KMS-11 (cell line): ENCODE results near the gene RAB11FIP4.

Experiments used
- H2AFZ ChIP-seq: fragments of 200-600 bp; sonication (generic); 2 replicates; pipeline ENCODE4 v1.6.1; 2016; ENCODE audit warnings: antibody characterized with exemption, mixed run types, low read depth
- H3K27ac ChIP-seq: fragments of 200-600 bp; sonication (generic); 2 replicates; pipeline ENCODE4 v1.6.1; 2016; ENCODE audit warnings: mild to moderate bottlenecking, mixed run types
- H3K27me3 ChIP-seq: fragments of 200-600 bp; sonication (generic); 2 replicates; pipeline ENCODE4 v1.6.1; 2017; ENCODE audit warnings: mild to moderate bottlenecking, low read depth, mixed run types, moderate library complexity; ENCODE audit not compliant: insufficient read depth
- H3K36me3 ChIP-seq: fragments of 200-600 bp; sonication (generic); 2 replicates; pipeline ENCODE4 v1.6.1; 2017; ENCODE audit warnings: mild to moderate bottlenecking, mixed run types; ENCODE audit not compliant: insufficient read depth
- H3K4me1 ChIP-seq: fragments of 200-600 bp; sonication (generic); 2 replicates; pipeline ENCODE4 v1.6.1; 2016; ENCODE audit warnings: mild to moderate bottlenecking, low read depth, mixed run types; ENCODE audit not compliant: poor library complexity, severe bottlenecking
- H3K4me2 ChIP-seq: fragments of 200-600 bp; sonication (generic); 2 replicates; pipeline ENCODE4 v1.7.0; 2016; ENCODE audit warnings: mild to moderate bottlenecking, mixed run types
- H3K4me3 ChIP-seq: fragments of 200-600 bp; sonication (generic); IDR thresholded peaks from 2 replicates; pipeline ENCODE4 v1.6.1; 2017; ENCODE audit warnings: low read depth, low read length, mixed read lengths; ENCODE audit not compliant: insufficient read depth
- H3K79me2 ChIP-seq: fragments of 200-600 bp; sonication (generic); 2 replicates; pipeline ENCODE4 v1.6.1; 2016; ENCODE audit warnings: low read depth, mixed run types; ENCODE audit not compliant: insufficient read depth
- H3K9ac ChIP-seq: fragments of 200-600 bp; sonication (generic); 2 replicates; pipeline ENCODE4 v1.6.1; 2016; ENCODE audit warnings: mild to moderate bottlenecking, mixed run types
- H4K20me1 ChIP-seq: fragments of 200-600 bp; sonication (generic); 2 replicates; pipeline ENCODE4 v1.6.1; 2016; ENCODE audit warnings: mild to moderate bottlenecking, mixed run types; ENCODE audit not compliant: insufficient read depth
- CTCF ChIP-seq: fragments of 200-600 bp; sonication (generic); conservative IDR thresholded peaks from 2 replicates; pipeline ENCODE4 v1.6.1; 2017; ENCODE audit warnings: low read depth, mild to moderate bottlenecking, antibody characterized with exemption, low read length, moderate library complexity, mixed read lengths

The RAB11FIP4 gene

GRCh38 chr17:31548709-31549108 lies 157.2 kb downstream of the RAB11FIP4 start:
- peak overlapping the region; percentile 90 for H3K9ac ChIP-seq
- H3K27ac ChIP-seq, result peak overlapping the region; percentile 80

GRCh38 chr17:31549121-31549524 lies 157.6 kb downstream of the RAB11FIP4 start:
- Histone ChIP-seq H3K4me2 (peak overlapping the region; percentile 70), H2AFZ (peak overlapping the region; percentile 87), H3K79me2 (no peaks in the 10 kb centered on the region), H3K27me3 (no peaks in the 10 kb centered on the region), H3K4me1 (peaks cover 8% of the 10 kb centered on the region), H3K4me3 (no peak overlapping the region), H3K27ac (peak overlapping the region; percentile 80), H3K36me3 (no peaks in the 10 kb centered on the region), H3K9ac (peak overlapping the region; percentile 90), H4K20me1 (no peaks in the 10 kb centered on the region)
- TF ChIP-seq CTCF, result no peak

More at GRCh38 chr17:31548709-31549108, 157.2 kb downstream of the RAB11FIP4 start:
- Histone ChIP-seq H4K20me1 (no peaks in the 10 kb centered on the region), H3K4me2 (peak overlapping the region; percentile 70), H3K4me3 (no peak overlapping the region), H3K79me2 (no peaks in the 10 kb centered on the region), H3K4me1 (peaks cover 8% of the 10 kb centered on the region), H3K36me3 (no peaks in the 10 kb centered on the region), H2AFZ (peak overlapping the region; percentile 87), H3K27me3 (no peaks in the 10 kb centered on the region)
- no peak for TF ChIP-seq CTCF

GRCh38 chr17:31549525-31550388 lies 158.3 kb downstream of the RAB11FIP4 start:
- peak overlapping the region; percentile 87 for H2AFZ ChIP-seq
- H3K36me3 ChIP-seq, result no peaks in the 10 kb centered on the region
- peaks cover 8% of the 10 kb centered on the region for H3K4me1 ChIP-seq
- no peaks in the 10 kb centered on the region for H3K79me2 ChIP-seq
- no peak for TF ChIP-seq CTCF
- no peaks in the 10 kb centered on the region for H3K27me3 ChIP-seq
- no peak overlapping the region for H3K4me3 ChIP-seq
- H3K27ac ChIP-seq, result peak overlapping the region; percentile 80
- no peaks in the 10 kb centered on the region for H4K20me1 ChIP-seq
- H3K4me2 ChIP-seq, result peak overlapping the region; percentile 70; the same call in 1 of the 2 replicates
- H3K9ac ChIP-seq, result peak overlapping the region; percentile 90

GRCh38 chr17:31550389-31551056 lies 159.0 kb downstream of the RAB11FIP4 start:
- no peak overlapping the region for H3K4me3 ChIP-seq
- TF ChIP-seq CTCF, result no peak
- no peaks in the 10 kb centered on the region for H4K20me1 ChIP-seq
- H3K4me1 ChIP-seq, result peaks cover 8% of the 10 kb centered on the region
- H3K27me3 ChIP-seq, result no peaks in the 10 kb centered on the region; the same call in 1 of the 2 replicates
- peak overlapping the region; percentile 41; the same call in 1 of the 2 replicates for H3K9ac ChIP-seq
- no peaks in the 10 kb centered on the region for H3K79me2 ChIP-seq
- peak overlapping the region; percentile 57 for H2AFZ ChIP-seq
- H3K27ac ChIP-seq, result peak overlapping the region; percentile 62
- H3K4me2 ChIP-seq, result peak overlapping the region; percentile 70; the same call in 1 of the 2 replicates
- no peaks in the 10 kb centered on the region for H3K36me3 ChIP-seq
